ENCODE results near the gene CEP89.

The CEP89 gene

DNA sequence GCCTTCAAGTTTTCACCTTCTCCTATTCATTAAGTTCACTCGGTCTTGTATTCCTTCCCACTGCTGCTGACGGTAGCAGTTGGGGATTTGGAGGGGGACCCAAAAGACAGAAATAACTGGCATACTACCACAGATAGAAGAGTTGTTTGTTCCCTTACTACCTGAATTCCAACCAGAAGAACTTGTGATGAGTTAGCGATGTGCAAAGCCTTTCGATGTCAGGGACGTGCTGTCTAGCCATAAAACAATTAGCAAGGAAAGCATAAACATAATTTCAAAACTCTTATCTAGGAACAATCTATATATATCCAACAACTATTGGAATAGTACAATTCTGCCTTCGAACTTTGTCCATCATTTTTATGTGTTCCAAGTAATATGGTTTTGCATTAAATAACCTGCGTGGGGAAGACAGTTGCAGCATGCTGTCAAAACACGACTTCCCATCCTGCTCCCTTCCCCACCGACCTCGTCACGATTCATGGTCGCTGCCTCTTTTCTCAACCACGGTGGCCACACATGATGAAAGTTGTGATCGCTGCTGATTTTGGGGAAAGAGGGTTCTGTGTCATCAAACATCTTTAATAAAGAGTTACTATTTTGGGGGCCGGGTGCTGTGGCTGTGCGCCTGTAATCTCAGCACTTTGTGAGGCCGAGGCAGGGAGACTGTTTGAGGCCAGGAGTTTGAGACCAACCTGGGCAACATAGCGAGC, 98.4 kb downstream of the CEP89 start:
- H3K36me3 ChIP-seq (ENCODE audit: insufficient read depth, low read length), result peaks cover 3% of the 10 kb centered on the region; the same call in 1 of the 2 replicates
- H3K9me3 ChIP-seq (ENCODE audit: insufficient read depth, low read length, severe bottlenecking), result no peaks in the 10 kb centered on the region
- DNase-seq, result no peak
- no peaks in the 10 kb centered on the region for H3K4me1 ChIP-seq (ENCODE audit: insufficient read depth, low read length)
- no peak overlapping the region for H3K9ac ChIP-seq (ENCODE audit: low read depth, low read length)
- no peaks in the 10 kb centered on the region for H3K27me3 ChIP-seq (ENCODE audit: insufficient read depth, low read length, poor library complexity)
- no peak overlapping the region for H3K4me2 ChIP-seq (ENCODE audit: insufficient read depth, low read length)
- TF ChIP-seq, protein P1, sequence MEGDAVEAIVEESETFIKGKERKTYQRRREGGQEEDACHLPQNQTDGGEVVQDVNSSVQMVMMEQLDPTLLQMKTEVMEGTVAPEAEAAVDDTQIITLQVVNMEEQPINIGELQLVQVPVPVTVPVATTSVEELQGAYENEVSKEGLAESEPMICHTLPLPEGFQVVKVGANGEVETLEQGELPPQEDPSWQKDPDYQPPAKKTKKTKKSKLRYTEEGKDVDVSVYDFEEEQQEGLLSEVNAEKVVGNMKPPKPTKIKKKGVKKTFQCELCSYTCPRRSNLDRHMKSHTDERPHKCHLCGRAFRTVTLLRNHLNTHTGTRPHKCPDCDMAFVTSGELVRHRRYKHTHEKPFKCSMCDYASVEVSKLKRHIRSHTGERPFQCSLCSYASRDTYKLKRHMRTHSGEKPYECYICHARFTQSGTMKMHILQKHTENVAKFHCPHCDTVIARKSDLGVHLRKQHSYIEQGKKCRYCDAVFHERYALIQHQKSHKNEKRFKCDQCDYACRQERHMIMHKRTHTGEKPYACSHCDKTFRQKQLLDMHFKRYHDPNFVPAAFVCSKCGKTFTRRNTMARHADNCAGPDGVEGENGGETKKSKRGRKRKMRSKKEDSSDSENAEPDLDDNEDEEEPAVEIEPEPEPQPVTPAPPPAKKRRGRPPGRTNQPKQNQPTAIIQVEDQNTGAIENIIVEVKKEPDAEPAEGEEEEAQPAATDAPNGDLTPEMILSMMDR (IDR thresholded peaks at IDR 0.05; ENCODE audit: borderline replicate concordance, extremely low read depth, low read length, poor library complexity, severe bottlenecking), result no peak
- TF ChIP-seq EZH2 (IDR thresholded peaks at IDR 0.05; ENCODE audit: borderline replicate concordance, low read depth, low read length, severe bottlenecking), result no peak
- no peaks in the 10 kb centered on the region for H3K79me2 ChIP-seq (ENCODE audit: insufficient read depth, low read length)
- no peak overlapping the region for H3K27ac ChIP-seq (ENCODE audit: low read length)
- no peak for ATAC-seq (ENCODE audit: insufficient read depth, low read depth)
- H3K4me3 ChIP-seq (ENCODE audit: low read depth in 1 of 2, low read length in 2 of 2), result no peak overlapping the region
- H4K20me1 ChIP-seq (ENCODE audit: insufficient read depth, low read length), result no peaks in the 10 kb centered on the region
- H2AFZ ChIP-seq (ENCODE audit: low read depth, low read length), result no peak overlapping the region

DNA sequence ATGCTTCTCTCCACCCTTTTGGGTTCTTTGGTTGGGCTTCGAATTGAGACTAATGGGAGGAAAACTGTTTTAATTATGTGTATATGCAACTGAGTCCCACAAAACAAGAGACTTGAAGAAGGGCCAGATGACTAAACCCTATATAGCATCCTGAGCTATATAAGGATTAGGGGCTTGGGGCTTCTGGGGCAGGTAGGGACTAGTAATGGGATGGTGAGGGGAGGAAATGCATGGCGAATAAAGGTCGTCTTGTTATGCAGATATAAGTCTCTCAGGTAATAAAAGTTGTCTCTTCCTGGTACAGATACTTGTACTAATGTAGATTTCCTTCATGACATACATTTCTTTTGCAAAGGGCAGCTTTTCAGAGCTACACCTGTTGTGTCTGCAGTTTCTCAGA, 99.4 kb downstream of the CEP89 start:
- Histone ChIP-seq H2AFZ (ENCODE audit: low read depth, low read length) (no peak overlapping the region), H3K4me1 (ENCODE audit: insufficient read depth, low read length) (no peaks in the 10 kb centered on the region), H3K4me2 (ENCODE audit: insufficient read depth, low read length) (no peak overlapping the region), H3K79me2 (ENCODE audit: insufficient read depth, low read length) (no peaks in the 10 kb centered on the region), H3K9ac (ENCODE audit: low read depth, low read length) (no peak overlapping the region), H3K9me3 (ENCODE audit: insufficient read depth, low read length, severe bottlenecking) (no peaks in the 10 kb centered on the region), H3K27me3 (ENCODE audit: insufficient read depth, low read length, poor library complexity) (no peaks in the 10 kb centered on the region), H4K20me1 (ENCODE audit: insufficient read depth, low read length) (no peaks in the 10 kb centered on the region), H3K36me3 (ENCODE audit: insufficient read depth, low read length) (peaks cover 2% of the 10 kb centered on the region; the same call in 1 of the 2 replicates), H3K4me3 (ENCODE audit: low read depth in 1 of 2, low read length in 2 of 2) (no peak overlapping the region), H3K27ac (ENCODE audit: low read length) (no peak overlapping the region)
- DNase-seq (no peak), ATAC-seq (ENCODE audit: insufficient read depth, low read depth) (no peak)
- TF ChIP-seq, protein P1 (IDR thresholded peaks at IDR 0.05; ENCODE audit: borderline replicate concordance, extremely low read depth, low read length, poor library complexity, severe bottlenecking), result no peak
- no peak for TF ChIP-seq EZH2 (IDR thresholded peaks at IDR 0.05; ENCODE audit: borderline replicate concordance, low read depth, low read length, severe bottlenecking)

DNA sequence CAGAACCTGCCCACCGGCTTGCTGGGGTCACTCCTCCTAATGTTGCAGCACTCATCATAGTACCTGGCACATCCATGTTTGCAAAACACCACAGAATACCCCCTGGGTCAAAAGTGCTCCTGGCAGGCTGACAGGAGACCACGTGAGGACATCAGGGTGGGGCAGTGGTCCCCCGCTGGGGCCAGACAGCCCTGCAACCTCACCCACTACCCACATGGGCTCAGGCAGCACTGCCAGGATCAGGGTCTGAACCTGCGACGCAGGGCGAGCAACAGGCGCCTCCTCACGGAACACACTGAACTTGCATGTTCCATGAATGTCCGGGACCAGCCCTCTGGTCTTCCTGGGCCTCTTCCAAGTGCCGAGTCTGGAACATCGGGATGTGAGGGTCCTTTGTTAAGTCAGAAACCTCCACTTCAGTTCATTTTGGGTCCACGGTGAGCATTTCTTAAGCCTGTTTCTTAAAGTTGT, 100.7 kb downstream of the CEP89 start:
- no peaks in the 10 kb centered on the region for H3K79me2 ChIP-seq (ENCODE audit: insufficient read depth, low read length)

More for the DNA sequence above, 100.7 kb downstream of the CEP89 start:
- TF ChIP-seq EZH2 (IDR thresholded peaks at IDR 0.05; ENCODE audit: borderline replicate concordance, low read depth, low read length, severe bottlenecking), result no peak
- TF ChIP-seq, protein P1 (IDR thresholded peaks at IDR 0.05; ENCODE audit: borderline replicate concordance, extremely low read depth, low read length, poor library complexity, severe bottlenecking), result no peak
- Histone ChIP-seq H2AFZ (ENCODE audit: low read depth, low read length) (no peak overlapping the region), H3K4me1 (ENCODE audit: insufficient read depth, low read length) (no peaks in the 10 kb centered on the region), H3K4me3 (ENCODE audit: low read depth in 1 of 2, low read length in 2 of 2) (no peak overlapping the region), H4K20me1 (ENCODE audit: insufficient read depth, low read length) (no peaks in the 10 kb centered on the region), H3K9ac (ENCODE audit: low read depth, low read length) (no peak overlapping the region), H3K4me2 (ENCODE audit: insufficient read depth, low read length) (no peak overlapping the region), H3K27me3 (ENCODE audit: insufficient read depth, low read length, poor library complexity) (no peaks in the 10 kb centered on the region), H3K9me3 (ENCODE audit: insufficient read depth, low read length, severe bottlenecking) (no peaks in the 10 kb centered on the region), H3K27ac (ENCODE audit: low read length) (no peak overlapping the region), H3K36me3 (ENCODE audit: insufficient read depth, low read length) (no peaks in the 10 kb centered on the region)
- ATAC-seq (ENCODE audit: insufficient read depth, low read depth) (no peak), DNase-seq (no peak)

Data from DND-41 (cell line).